Measurements from ENCODE around the gene TAF9.

TAF9 gene

GRCh38 chr5:69369340-69370121 is at the start of gene TAF9, which contains the start of the genes AK6 and RAD17:
Gene TAF9, minus strand, starts transcription at chr5:69369520. Its CDS starts 3,783 bp downstream, at chr5:69365737.
Gene AK6, minus strand, starts transcription at chr5:69369520. Its CDS starts 30 bp downstream, at chr5:69369490.
Gene RAD17, plus strand, starts transcription at chr5:69369818. Its CDS starts 2,391 bp downstream, at chr5:69372209.
- TF ChIP-seq, protein P1, sequence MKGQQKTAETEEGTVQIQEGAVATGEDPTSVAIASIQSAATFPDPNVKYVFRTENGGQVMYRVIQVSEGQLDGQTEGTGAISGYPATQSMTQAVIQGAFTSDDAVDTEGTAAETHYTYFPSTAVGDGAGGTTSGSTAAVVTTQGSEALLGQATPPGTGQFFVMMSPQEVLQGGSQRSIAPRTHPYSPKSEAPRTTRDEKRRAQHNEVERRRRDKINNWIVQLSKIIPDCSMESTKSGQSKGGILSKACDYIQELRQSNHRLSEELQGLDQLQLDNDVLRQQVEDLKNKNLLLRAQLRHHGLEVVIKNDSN (IDR thresholded peaks at IDR 0.05): peak; percentile 96
- TF ChIP-seq YY1 (IDR thresholded peaks at IDR 0.05; ENCODE audit: low read depth) (peak; percentile 89), EGR1 (IDR thresholded peaks at IDR 0.05) (no peak), TAF1 (IDR thresholded peaks at IDR 0.05; ENCODE audit: low read depth) (peak; percentile 82), TCF12 (IDR thresholded peaks at IDR 0.05; ENCODE audit: low read depth) (no peak; the same call in 1 of the 2 replicates), TEAD4 (IDR thresholded peaks at IDR 0.05) (no peak), CREB1 (IDR thresholded peaks at IDR 0.05; ENCODE audit: low read depth) (peak; percentile 48; the same call in 1 of the 2 replicates), CEBPB (IDR thresholded peaks at IDR 0.05) (no peak), ZBTB7A (IDR thresholded peaks at IDR 0.05; ENCODE audit: low read depth) (peak; percentile 65; the same call in 1 of the 2 replicates), EP300 (IDR thresholded peaks at IDR 0.05; ENCODE audit: borderline replicate concordance) (peak; percentile 31; the same call in 1 of the 2 replicates), NFIC (IDR thresholded peaks at IDR 0.05) (peak; percentile 48; the same call in 1 of the 2 replicates), FOXM1 (IDR thresholded peaks at IDR 0.05; ENCODE audit: borderline replicate concordance, low read depth) (peak; percentile 14; the same call in 1 of the 2 replicates)
- TF ChIP-seq, protein P2, sequence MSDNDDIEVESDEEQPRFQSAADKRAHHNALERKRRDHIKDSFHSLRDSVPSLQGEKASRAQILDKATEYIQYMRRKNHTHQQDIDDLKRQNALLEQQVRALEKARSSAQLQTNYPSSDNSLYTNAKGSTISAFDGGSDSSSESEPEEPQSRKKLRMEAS (IDR thresholded peaks at IDR 0.05): peak; percentile 96
- TF ChIP-seq, protein P3, sequence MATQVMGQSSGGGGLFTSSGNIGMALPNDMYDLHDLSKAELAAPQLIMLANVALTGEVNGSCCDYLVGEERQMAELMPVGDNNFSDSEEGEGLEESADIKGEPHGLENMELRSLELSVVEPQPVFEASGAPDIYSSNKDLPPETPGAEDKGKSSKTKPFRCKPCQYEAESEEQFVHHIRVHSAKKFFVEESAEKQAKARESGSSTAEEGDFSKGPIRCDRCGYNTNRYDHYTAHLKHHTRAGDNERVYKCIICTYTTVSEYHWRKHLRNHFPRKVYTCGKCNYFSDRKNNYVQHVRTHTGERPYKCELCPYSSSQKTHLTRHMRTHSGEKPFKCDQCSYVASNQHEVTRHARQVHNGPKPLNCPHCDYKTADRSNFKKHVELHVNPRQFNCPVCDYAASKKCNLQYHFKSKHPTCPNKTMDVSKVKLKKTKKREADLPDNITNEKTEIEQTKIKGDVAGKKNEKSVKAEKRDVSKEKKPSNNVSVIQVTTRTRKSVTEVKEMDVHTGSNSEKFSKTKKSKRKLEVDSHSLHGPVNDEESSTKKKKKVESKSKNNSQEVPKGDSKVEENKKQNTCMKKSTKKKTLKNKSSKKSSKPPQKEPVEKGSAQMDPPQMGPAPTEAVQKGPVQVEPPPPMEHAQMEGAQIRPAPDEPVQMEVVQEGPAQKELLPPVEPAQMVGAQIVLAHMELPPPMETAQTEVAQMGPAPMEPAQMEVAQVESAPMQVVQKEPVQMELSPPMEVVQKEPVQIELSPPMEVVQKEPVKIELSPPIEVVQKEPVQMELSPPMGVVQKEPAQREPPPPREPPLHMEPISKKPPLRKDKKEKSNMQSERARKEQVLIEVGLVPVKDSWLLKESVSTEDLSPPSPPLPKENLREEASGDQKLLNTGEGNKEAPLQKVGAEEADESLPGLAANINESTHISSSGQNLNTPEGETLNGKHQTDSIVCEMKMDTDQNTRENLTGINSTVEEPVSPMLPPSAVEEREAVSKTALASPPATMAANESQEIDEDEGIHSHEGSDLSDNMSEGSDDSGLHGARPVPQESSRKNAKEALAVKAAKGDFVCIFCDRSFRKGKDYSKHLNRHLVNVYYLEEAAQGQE (IDR thresholded peaks at IDR 0.05; ENCODE audit: low read depth): no peak

GRCh38 chr5:69418554-69418953 is 49.2 kb upstream of the TAF9 start:
- TF ChIP-seq CEBPB (IDR thresholded peaks at IDR 0.05) (no peak), TCF12 (IDR thresholded peaks at IDR 0.05; ENCODE audit: low read depth) (no peak)
- TF ChIP-seq, protein P3 (IDR thresholded peaks at IDR 0.05; ENCODE audit: low read depth): no peak

DNA sequence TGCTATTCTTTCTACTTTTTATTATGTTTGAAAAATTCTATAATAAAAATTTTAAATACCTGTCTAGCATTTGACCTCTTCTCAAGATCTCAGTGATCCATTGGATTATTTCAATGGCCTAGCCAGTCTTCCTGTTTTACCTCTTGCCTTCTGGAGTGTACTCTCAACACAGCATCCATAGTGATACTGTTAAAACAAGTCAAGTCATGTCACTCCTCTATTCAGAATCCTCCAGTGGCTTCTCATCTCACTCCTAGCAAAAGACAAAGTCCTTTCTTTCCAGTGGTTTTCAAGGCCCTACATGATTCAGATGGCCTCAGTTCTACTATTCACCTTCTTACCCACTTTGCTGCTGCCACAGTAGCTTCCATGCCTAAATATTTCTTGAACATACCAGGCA is 47.4 kb upstream of the TAF9 start:
- TF ChIP-seq TCF12 (IDR thresholded peaks at IDR 0.05; ENCODE audit: low read depth): no peak
- TF ChIP-seq TEAD4 (IDR thresholded peaks at IDR 0.05): no peak
- no peak for TF ChIP-seq CREB1 (IDR thresholded peaks at IDR 0.05; ENCODE audit: low read depth)
- TF ChIP-seq, protein P3 (IDR thresholded peaks at IDR 0.05; ENCODE audit: low read depth): no peak
- TF ChIP-seq, protein P2 (IDR thresholded peaks at IDR 0.05): no peak
- TF ChIP-seq EP300 (IDR thresholded peaks at IDR 0.05; ENCODE audit: borderline replicate concordance): no peak
- no peak for TF ChIP-seq YY1 (IDR thresholded peaks at IDR 0.05; ENCODE audit: low read depth)
- no peak for TF ChIP-seq TAF1 (IDR thresholded peaks at IDR 0.05; ENCODE audit: low read depth)
- no peak for TF ChIP-seq NFIC (IDR thresholded peaks at IDR 0.05)
- TF ChIP-seq, protein P1 (IDR thresholded peaks at IDR 0.05): no peak
- no peak for TF ChIP-seq CEBPB (IDR thresholded peaks at IDR 0.05)
- TF ChIP-seq EGR1 (IDR thresholded peaks at IDR 0.05): no peak
- TF ChIP-seq FOXM1 (IDR thresholded peaks at IDR 0.05; ENCODE audit: borderline replicate concordance, low read depth): no peak

DNA sequence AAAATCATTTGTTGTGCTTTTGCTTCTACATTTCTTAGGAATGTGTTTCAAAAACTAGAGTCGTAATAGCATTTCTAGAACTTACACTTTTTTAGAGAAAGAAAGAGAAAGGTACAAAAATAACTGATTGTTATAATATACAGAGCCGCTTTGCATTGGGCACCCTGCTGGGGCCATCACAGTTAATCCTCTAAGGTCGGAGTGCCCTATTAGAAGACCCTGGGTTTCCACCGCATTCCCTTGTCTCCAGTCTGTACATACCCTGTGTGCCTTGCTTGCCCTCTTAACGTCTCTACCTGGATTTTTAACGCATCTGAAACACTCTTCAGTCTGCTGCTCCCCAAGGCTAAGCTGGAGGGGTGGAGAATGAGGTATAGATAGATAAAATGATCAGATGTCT is 46.9 kb upstream of the TAF9 start:
- no peak for TF ChIP-seq CEBPB (IDR thresholded peaks at IDR 0.05)
- no peak for TF ChIP-seq TAF1 (IDR thresholded peaks at IDR 0.05; ENCODE audit: low read depth)
- no peak for TF ChIP-seq ZBTB7A (IDR thresholded peaks at IDR 0.05; ENCODE audit: low read depth)
- no peak for TF ChIP-seq YY1 (IDR thresholded peaks at IDR 0.05; ENCODE audit: low read depth)
- TF ChIP-seq, protein P1 (IDR thresholded peaks at IDR 0.05): no peak
- TF ChIP-seq RAD21 (IDR thresholded peaks at IDR 0.05; ENCODE audit: low read depth): no peak
- TF ChIP-seq, protein P3 (IDR thresholded peaks at IDR 0.05; ENCODE audit: low read depth): no peak
- no peak for TF ChIP-seq EP300 (IDR thresholded peaks at IDR 0.05; ENCODE audit: borderline replicate concordance)
- TF ChIP-seq CREB1 (IDR thresholded peaks at IDR 0.05; ENCODE audit: low read depth): no peak
- no peak for TF ChIP-seq NFIC (IDR thresholded peaks at IDR 0.05)
- no peak for TF ChIP-seq TEAD4 (IDR thresholded peaks at IDR 0.05)
- TF ChIP-seq EGR1 (IDR thresholded peaks at IDR 0.05): no peak
- TF ChIP-seq, protein P2 (IDR thresholded peaks at IDR 0.05): no peak
- no peak for TF ChIP-seq TCF12 (IDR thresholded peaks at IDR 0.05; ENCODE audit: low read depth)
- no peak for TF ChIP-seq FOXM1 (IDR thresholded peaks at IDR 0.05; ENCODE audit: borderline replicate concordance, low read depth)

All from Ishikawa (cell line).